ENCODE measurements around the gene PSMC1. TPM values are rescaled to one million over a fixed set of nuclear protein-coding genes. Genes with fewer than 3 reads are reported as not detected.

Gene PSMC1
- total and polyA plus RNA-seq, 2 of the 4 experiments (the other 2 are of a cell fraction) = 181 to 194 TPM

GRCh38 chr14:90321891-90322290, 65.5 kb downstream of the PSMC1 start:
- WGBS, 2 experiments (ENCODE audit: extremely low coverage in 2 of 2, insufficient read length in 1 of 2) = 88% methylated on average over 2 of the region's 4 CpGs; no CpG with 5 or more reads in 1 of the 2 experiments
- Histone ChIP-seq H3K4me3 (ENCODE audit: insufficient read depth, low read depth, low read length) (no peak overlapping the region), H4K91ac (ENCODE audit: insufficient read depth, low read depth, low read length) (no peak overlapping the region), H3K56ac (ENCODE audit: extremely low read depth, insufficient read depth, low read length) (no peak overlapping the region), H2AK5ac (ENCODE audit: low read depth, low read length) (no peak overlapping the region), H3K18ac (ENCODE audit: low read depth, low read length) (no peak overlapping the region), H3K79me1 (ENCODE audit: low read depth in 1 of 2, low read length in 2 of 2) (peaks cover 22 to 38% of the 10 kb centered on the region in 2 experiments), H3K9ac (ENCODE audit: low read depth, low read length) (no peak overlapping the region), H3K14ac (replicated peaks; ENCODE audit: low read depth, low read length) (no peak overlapping the region), H2BK5ac (ENCODE audit: low read depth, low read length, poor library complexity, severe bottlenecking) (no peak overlapping the region), H2BK120ac (ENCODE audit: low read depth, low read length) (no peak overlapping the region), H2AFZ (replicated peaks; ENCODE audit: low read length, poor library complexity) (no peak overlapping the region), H3K4me1 (ENCODE audit: control insufficient read depth, insufficient read depth, low read length) (no peaks in the 10 kb centered on the region), H3K4me2 (ENCODE audit: low read depth, low read length) (no peak overlapping the region), H3K23ac (ENCODE audit: low read depth, low read length) (no peak overlapping the region), H2BK20ac (ENCODE audit: low read depth, low read length) (no peak overlapping the region), H2AK9ac (replicated peaks; ENCODE audit: low read depth, low read length, poor library complexity) (no peak overlapping the region), H2BK15ac (ENCODE audit: low read depth, low read length) (no peak overlapping the region), H3K27me3 (ENCODE audit: control insufficient read depth, insufficient read depth, low read length) (no peaks in the 10 kb centered on the region), H4K8ac (ENCODE audit: low read depth in 2 of 2, low read length in 2 of 2) (no peak overlapping the region), H3K27ac (ENCODE audit: insufficient read depth, low read length) (no peak overlapping the region), H4K5ac (ENCODE audit: low read depth, low read length) (no peak overlapping the region), H3K36me3 (ENCODE audit: control insufficient read depth, insufficient read depth, low read length) (no peaks in the 10 kb centered on the region; the same call in 1 of the 2 replicates), H3K9me1 (ENCODE audit: insufficient read depth, low read length) (no peaks in the 10 kb centered on the region), H4K20me1 (ENCODE audit: insufficient read depth, low read length) (no peaks in the 10 kb centered on the region; the same call in 1 of the 2 replicates), H3K4ac (ENCODE audit: low read depth, low read length) (no peak overlapping the region), H3K9me3 (ENCODE audit: control insufficient read depth, insufficient read depth, low read length) (no peaks in the 10 kb centered on the region)
- in situ Hi-C loops (cut with MboI; ENCODE audit: low sequenced_read_pairs) = no loop called here
- TF ChIP-seq POLR2A (IDR thresholded peaks at IDR 0.05; ENCODE audit: low read depth, low read length) (no peak), CEBPB (IDR thresholded peaks at IDR 0.05; ENCODE audit: low read depth, low read length) (no peak), NFE2L2 (IDR thresholded peaks at IDR 0.05; ENCODE audit: low read depth, low read length) (no peak), SMC3 (IDR thresholded peaks at IDR 0.05; ENCODE audit: low read depth, low read length) (no peak), MXI1 (IDR thresholded peaks at IDR 0.05; ENCODE audit: borderline replicate concordance, low read depth, low read length) (no peak), MAZ (IDR thresholded peaks at IDR 0.05; ENCODE audit: borderline replicate concordance, low read depth, low read length) (no peak), FOS (IDR thresholded peaks at IDR 0.05; ENCODE audit: low read depth, low read length) (no peak), CTCF (conservative IDR thresholded peaks at IDR 0.05; ENCODE audit: low read depth, low read length) (no peak), RFX5 (IDR thresholded peaks at IDR 0.05; ENCODE audit: low read depth, low read length) (no peak), BHLHE40 (IDR thresholded peaks at IDR 0.05; ENCODE audit: low read depth, low read length) (no peak), ELK1 (IDR thresholded peaks at IDR 0.05; ENCODE audit: borderline replicate concordance, low read depth, low read length) (no peak), RAD21 (IDR thresholded peaks at IDR 0.05; ENCODE audit: low read length) (no peak)
- ChIA-PET CTCF (no interaction called here), POLR2A (ENCODE audit: unreplicated experiment) (no interaction called here)
- DNase-seq (no peak), ATAC-seq (ENCODE audit: low read depth) (no peak)
- intact Hi-C loops (cut with micrococcal nuclease) = loop anchor here (1.0 kb wide), 1 partner anchor 20 kb away; no protein-coding TSS in a partner anchor
- BruUV-seq (replicated peaks) = no TSS peak
- dilution Hi-C loops (cut with HindIII; ENCODE audit: low sequenced_read_pairs, unreplicated experiment) = no loop called here

All from IMR-90 (cell line).